Right lobe of liver (tissue), 4 donors: ENCODE results near the gene DDX49.
"Not testable (repeated sequence)": the region's sequence is repeated elsewhere in the genome, so short reads cannot be mapped to it uniquely, and the experiment has no call there.

Source experiments
- POLR2A ChIP-seq: fragments of 450-650 bp; IDR thresholded peaks from one replicate; pipeline ENCODE4 v1.6.1; 2017; ENCODE audit warnings: antibody characterized with exemption, mild to moderate bottlenecking
- TF ChIP-seq, protein P1 (sequence below), 4 donors: fragments of 200-600 bp in 3 of 4; fragments of 450-650 bp in 1 of 4; IDR thresholded peaks; one replicate each; pipeline versions ENCODE4 v1.5.1 to v1.8.0; 2016 to 2022; ENCODE audit warnings: antibody characterized with exemption in 4 of 4, mild to moderate bottlenecking in 2 of 4
- donor health status: DM: no; HTN: no; CAD: no.
- donor health status: DM: no; HTN: no; CAD: no.
- donor health status: DM: no; HTN: yes; CAD: no.

GRCh38 chr19:18952364-18953003 lies 33.0 kb downstream of the DDX49 start:
- not testable (repeated sequence) for TF ChIP-seq POLR2A
- TF ChIP-seq, protein P1, sequence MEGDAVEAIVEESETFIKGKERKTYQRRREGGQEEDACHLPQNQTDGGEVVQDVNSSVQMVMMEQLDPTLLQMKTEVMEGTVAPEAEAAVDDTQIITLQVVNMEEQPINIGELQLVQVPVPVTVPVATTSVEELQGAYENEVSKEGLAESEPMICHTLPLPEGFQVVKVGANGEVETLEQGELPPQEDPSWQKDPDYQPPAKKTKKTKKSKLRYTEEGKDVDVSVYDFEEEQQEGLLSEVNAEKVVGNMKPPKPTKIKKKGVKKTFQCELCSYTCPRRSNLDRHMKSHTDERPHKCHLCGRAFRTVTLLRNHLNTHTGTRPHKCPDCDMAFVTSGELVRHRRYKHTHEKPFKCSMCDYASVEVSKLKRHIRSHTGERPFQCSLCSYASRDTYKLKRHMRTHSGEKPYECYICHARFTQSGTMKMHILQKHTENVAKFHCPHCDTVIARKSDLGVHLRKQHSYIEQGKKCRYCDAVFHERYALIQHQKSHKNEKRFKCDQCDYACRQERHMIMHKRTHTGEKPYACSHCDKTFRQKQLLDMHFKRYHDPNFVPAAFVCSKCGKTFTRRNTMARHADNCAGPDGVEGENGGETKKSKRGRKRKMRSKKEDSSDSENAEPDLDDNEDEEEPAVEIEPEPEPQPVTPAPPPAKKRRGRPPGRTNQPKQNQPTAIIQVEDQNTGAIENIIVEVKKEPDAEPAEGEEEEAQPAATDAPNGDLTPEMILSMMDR (IDR thresholded peaks at IDR 0.05) = not testable (repeated sequence)
